ENCODE measurements around the gene SPEG.

SPEG gene

GRCh38 chr2:219510512-219511135 is 76.0 kb downstream of the SPEG start:
- no peak for TF ChIP-seq CTCF (IDR thresholded peaks at IDR 0.05)

GRCh38 chr2:219511547-219512325 is 77.1 kb downstream of the SPEG start:
- TF ChIP-seq CTCF (IDR thresholded peaks at IDR 0.05) = no peak

GRCh38 chr2:219512524-219513216 is 78.0 kb downstream of the SPEG start:
- TF ChIP-seq CTCF (IDR thresholded peaks at IDR 0.05) = no peak

- no peak for TF ChIP-seq CTCF (IDR thresholded peaks at IDR 0.05)
Measured at GRCh38 chr2:219513787-219514186, 79.1 kb downstream of the SPEG start.

GRCh38 chr2:219514196-219514761 is 79.6 kb downstream of the SPEG start, which contains the start of gene ASIC4:
Gene ASIC4, plus strand, starts transcription at chr2:219514482. Its CDS starts 243 bp downstream, at chr2:219514725.
- TF ChIP-seq CTCF (IDR thresholded peaks at IDR 0.05) = no peak

GRCh38 chr2:219514836-219515235 is 80.2 kb downstream of the SPEG start:
- TF ChIP-seq CTCF (IDR thresholded peaks at IDR 0.05) = no peak

- TF ChIP-seq CTCF (IDR thresholded peaks at IDR 0.05) = no peak
Measured at GRCh38 chr2:219515874-219516629, 81.4 kb downstream of the SPEG start.
